ENCODE results near the gene RHOBTB3.

DNA sequence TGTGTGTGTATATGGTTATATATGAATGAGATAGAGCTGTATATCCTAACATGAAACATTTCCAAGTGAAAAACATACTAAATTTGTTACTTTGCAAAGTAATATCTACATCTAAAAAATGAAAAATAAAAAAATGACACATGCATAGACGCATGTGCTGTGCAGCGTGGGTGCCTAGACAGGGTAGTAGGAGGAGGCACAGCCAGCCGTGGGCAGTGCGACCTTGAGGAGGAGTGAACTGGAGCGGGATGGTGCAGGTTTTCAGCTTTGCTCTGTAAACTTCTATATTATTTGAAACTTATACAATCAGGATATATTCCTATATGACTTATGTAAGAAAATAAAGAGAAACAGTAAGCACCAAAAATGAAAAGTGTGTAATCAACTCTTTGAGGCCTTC is 106.4 kb downstream of the RHOBTB3 start:
- TF ChIP-seq ZZZ3 (IDR thresholded peaks at IDR 0.05; ENCODE audit: control insufficient read depth, insufficient read length, low read depth) (no peak), SMC3 (IDR thresholded peaks at IDR 0.05; ENCODE audit: borderline replicate concordance, low read length) (no peak), IRF4 (IDR thresholded peaks at IDR 0.05; ENCODE audit: low read depth, low read length) (no peak), BHLHE40 (IDR thresholded peaks at IDR 0.05; ENCODE audit: borderline replicate concordance in 1 of 2, low read depth in 2 of 2, low read length in 1 of 2) (no peak), POLR2A (IDR thresholded peaks at IDR 0.05; ENCODE audit: low read depth, low read length) (no peak), MXI1 (IDR thresholded peaks at IDR 0.05; ENCODE audit: low read depth, low read length) (no peak), SIN3A (IDR thresholded peaks at IDR 0.05; ENCODE audit: low read depth, low read length) (no peak)
- TF ChIP-seq, protein P1, sequence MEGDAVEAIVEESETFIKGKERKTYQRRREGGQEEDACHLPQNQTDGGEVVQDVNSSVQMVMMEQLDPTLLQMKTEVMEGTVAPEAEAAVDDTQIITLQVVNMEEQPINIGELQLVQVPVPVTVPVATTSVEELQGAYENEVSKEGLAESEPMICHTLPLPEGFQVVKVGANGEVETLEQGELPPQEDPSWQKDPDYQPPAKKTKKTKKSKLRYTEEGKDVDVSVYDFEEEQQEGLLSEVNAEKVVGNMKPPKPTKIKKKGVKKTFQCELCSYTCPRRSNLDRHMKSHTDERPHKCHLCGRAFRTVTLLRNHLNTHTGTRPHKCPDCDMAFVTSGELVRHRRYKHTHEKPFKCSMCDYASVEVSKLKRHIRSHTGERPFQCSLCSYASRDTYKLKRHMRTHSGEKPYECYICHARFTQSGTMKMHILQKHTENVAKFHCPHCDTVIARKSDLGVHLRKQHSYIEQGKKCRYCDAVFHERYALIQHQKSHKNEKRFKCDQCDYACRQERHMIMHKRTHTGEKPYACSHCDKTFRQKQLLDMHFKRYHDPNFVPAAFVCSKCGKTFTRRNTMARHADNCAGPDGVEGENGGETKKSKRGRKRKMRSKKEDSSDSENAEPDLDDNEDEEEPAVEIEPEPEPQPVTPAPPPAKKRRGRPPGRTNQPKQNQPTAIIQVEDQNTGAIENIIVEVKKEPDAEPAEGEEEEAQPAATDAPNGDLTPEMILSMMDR (IDR thresholded peaks at IDR 0.05 in 2 of 3, conservative IDR thresholded peaks at IDR 0.05 in 1 of 3; ENCODE audit: control insufficient read depth in 2 of 3, extremely low read depth in 1 of 3, insufficient read depth in 1 of 3, low read depth in 3 of 3, low read length in 3 of 3) = no peak
- TF ChIP-seq, protein P2, sequence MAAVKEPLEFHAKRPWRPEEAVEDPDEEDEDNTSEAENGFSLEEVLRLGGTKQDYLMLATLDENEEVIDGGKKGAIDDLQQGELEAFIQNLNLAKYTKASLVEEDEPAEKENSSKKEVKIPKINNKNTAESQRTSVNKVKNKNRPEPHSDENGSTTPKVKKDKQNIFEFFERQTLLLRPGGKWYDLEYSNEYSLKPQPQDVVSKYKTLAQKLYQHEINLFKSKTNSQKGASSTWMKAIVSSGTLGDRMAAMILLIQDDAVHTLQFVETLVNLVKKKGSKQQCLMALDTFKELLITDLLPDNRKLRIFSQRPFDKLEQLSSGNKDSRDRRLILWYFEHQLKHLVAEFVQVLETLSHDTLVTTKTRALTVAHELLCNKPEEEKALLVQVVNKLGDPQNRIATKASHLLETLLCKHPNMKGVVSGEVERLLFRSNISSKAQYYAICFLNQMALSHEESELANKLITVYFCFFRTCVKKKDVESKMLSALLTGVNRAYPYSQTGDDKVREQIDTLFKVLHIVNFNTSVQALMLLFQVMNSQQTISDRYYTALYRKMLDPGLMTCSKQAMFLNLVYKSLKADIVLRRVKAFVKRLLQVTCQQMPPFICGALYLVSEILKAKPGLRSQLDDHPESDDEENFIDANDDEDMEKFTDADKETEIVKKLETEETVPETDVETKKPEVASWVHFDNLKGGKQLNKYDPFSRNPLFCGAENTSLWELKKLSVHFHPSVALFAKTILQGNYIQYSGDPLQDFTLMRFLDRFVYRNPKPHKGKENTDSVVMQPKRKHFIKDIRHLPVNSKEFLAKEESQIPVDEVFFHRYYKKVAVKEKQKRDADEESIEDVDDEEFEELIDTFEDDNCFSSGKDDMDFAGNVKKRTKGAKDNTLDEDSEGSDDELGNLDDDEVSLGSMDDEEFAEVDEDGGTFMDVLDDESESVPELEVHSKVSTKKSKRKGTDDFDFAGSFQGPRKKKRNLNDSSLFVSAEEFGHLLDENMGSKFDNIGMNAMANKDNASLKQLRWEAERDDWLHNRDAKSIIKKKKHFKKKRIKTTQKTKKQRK (IDR thresholded peaks at IDR 0.05; ENCODE audit: low read depth, low read length) = no peak
- TF ChIP-seq, protein P3, sequence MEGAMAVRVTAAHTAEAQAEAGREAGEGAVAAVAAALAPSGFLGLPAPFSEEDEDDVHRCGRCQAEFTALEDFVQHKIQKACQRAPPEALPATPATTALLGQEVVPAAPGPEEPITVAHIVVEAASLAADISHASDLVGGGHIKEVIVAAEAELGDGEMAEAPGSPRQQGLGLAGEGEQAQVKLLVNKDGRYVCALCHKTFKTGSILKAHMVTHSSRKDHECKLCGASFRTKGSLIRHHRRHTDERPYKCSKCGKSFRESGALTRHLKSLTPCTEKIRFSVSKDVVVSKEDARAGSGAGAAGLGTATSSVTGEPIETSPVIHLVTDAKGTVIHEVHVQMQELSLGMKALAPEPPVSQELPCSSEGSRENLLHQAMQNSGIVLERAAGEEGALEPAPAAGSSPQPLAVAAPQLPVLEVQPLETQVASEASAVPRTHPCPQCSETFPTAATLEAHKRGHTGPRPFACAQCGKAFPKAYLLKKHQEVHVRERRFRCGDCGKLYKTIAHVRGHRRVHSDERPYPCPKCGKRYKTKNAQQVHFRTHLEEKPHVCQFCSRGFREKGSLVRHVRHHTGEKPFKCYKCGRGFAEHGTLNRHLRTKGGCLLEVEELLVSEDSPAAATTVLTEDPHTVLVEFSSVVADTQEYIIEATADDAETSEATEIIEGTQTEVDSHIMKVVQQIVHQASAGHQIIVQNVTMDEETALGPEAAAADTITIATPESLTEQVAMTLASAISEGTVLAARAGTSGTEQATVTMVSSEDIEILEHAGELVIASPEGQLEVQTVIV (IDR thresholded peaks at IDR 0.05; ENCODE audit: borderline replicate concordance, partially characterized antibody) = no peak
- TF ChIP-seq, protein P4, sequence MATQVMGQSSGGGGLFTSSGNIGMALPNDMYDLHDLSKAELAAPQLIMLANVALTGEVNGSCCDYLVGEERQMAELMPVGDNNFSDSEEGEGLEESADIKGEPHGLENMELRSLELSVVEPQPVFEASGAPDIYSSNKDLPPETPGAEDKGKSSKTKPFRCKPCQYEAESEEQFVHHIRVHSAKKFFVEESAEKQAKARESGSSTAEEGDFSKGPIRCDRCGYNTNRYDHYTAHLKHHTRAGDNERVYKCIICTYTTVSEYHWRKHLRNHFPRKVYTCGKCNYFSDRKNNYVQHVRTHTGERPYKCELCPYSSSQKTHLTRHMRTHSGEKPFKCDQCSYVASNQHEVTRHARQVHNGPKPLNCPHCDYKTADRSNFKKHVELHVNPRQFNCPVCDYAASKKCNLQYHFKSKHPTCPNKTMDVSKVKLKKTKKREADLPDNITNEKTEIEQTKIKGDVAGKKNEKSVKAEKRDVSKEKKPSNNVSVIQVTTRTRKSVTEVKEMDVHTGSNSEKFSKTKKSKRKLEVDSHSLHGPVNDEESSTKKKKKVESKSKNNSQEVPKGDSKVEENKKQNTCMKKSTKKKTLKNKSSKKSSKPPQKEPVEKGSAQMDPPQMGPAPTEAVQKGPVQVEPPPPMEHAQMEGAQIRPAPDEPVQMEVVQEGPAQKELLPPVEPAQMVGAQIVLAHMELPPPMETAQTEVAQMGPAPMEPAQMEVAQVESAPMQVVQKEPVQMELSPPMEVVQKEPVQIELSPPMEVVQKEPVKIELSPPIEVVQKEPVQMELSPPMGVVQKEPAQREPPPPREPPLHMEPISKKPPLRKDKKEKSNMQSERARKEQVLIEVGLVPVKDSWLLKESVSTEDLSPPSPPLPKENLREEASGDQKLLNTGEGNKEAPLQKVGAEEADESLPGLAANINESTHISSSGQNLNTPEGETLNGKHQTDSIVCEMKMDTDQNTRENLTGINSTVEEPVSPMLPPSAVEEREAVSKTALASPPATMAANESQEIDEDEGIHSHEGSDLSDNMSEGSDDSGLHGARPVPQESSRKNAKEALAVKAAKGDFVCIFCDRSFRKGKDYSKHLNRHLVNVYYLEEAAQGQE (IDR thresholded peaks at IDR 0.05; ENCODE audit: low read depth, low read length) = no peak
